Esophagus squamous epithelium (tissue), 4 donors: ENCODE measurements around the gene LRRC8E.

Experiments used
- CTCF ChIP-seq, 6 experiments: fragments of 450-650 bp in 4 of 6; fragments of 200-600 bp in 2 of 6; sonication (generic) in 2 of 6; IDR thresholded peaks; one replicate each; pipeline ENCODE4 v1.5.1; 2016 to 2019; ENCODE audit warnings: antibody characterized with exemption in 6 of 6, mild to moderate bottlenecking in 4 of 6, moderate library complexity in 4 of 6
- POLR2A ChIP-seq, 4 donors: fragments of 450-650 bp; IDR thresholded peaks; one replicate each; pipeline ENCODE4 v1.6.1; 2017; ENCODE audit warnings: antibody characterized with exemption in 4 of 4, mild to moderate bottlenecking in 4 of 4, moderate library complexity in 3 of 4

GRCh38 chr19:7941895-7942596 is 53.7 kb downstream of the LRRC8E start:
- TF ChIP-seq CTCF (IDR thresholded peaks at IDR 0.05): no peak
- TF ChIP-seq POLR2A (IDR thresholded peaks at IDR 0.05): no peak
